Activated T-cell treated with anti-CD3 and anti-CD28 coated beads for 1 hour (primary cell): Measurements from ENCODE around the gene P4HA3.
A peak's percentile ranks its signal among the peaks of the same experiment; 100 is the strongest.

Source experiments
- DNase-seq: peaks from one replicate; pipeline ENCODE4 v3.0.0-alpha.2; 2020; ENCODE audit warnings: low read depth

P4HA3 gene

GRCh38 chr11:74262725-74263124, 48.7 kb downstream of the P4HA3 start:
- no peak for DNase-seq

DNA sequence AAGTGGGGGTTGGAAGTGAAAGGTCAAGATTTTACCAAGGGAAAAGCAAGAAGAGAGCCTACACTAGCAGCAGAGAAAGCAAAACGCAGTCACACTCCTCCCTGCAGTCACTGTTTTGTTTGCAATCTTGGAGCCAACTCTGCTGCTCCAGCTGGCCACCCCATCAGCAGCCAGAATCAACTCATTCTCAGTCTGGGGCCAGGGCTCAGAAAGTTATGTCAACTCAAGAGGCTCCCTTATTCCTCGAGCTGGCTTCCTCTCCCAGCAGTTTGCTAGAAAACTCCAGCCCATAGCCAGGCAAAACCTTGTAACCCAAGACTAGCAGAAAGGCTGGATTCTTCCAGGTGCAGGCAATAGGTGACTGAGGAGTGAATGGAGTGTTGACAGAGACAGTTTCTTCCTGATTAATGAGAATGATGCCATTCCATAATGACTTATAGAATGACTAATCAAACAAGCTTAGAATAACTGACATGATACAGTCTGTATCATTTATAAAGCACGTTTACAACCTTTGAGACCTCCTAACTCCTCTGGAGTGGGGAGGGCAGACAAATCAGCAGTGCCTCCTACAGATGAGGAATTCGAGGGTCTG, 53.4 kb downstream of the P4HA3 start:
- DNase-seq, result no peak

DNA sequence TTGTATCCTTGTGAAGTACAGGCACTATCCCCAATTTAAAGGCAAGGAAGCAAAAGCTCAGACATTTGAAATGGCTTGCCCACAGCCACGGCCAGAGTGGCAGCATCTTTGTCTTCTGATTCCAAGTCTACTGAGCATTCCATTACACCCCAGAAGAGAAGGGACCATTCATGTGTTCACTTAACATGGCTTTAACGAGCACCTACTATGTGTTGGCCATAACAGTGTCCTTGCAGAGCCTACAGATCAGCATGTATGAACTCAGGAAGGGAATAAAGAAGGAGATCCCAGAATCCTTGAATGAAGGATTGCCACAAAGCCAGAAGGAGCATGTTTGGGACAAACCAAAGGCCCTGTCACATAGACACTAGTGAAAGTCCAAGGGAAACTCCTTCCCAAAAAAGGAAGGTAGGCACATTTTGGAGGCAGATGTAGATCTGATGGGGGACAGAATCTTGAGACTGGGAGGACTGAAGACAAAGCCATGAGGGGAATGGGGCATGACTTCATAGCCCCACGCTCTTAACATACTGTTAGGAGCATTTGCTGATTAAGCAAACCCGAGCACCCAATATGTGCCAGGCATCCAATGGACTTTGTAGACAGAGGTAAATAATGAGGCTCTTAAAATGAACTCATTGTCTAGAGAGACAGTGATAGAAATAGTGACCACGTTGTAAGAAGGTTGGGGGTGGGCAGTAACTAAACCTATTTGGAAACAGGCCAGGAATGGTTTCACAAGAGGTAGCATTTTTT, 54.9 kb downstream of the P4HA3 start:
- no peak for DNase-seq

DNA sequence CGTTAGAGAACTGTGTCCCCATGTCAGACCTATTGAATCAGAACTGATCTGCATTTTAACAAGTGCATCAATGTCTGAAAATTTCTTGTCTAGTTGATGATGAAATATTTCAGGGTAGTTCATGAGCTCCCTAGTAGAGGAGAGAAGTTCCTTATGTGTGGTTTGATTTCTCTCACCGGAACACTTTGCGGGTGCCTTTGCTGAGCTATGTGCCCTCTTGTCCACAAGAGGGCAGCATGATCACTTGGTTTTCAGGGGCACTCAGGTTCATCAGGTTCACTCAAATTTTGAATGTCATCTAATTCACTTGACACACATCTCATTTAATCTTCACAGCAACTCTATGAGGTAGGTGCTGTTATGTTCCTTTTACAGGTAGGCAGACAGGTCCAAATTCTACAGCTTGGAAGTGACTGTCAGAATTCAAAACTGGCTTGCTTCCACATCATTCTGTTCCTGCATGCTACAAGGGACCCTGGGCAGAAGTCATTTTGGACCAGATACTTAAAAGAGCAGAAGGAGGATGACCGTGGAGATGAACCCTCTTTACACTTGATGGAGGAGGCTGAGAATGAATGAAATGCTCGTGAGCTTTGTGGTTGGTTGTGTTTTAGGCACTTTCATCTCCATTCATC, 55.6 kb downstream of the P4HA3 start:
- peak; percentile 41 for DNase-seq

- DNase-seq, result no peak
Measured at GRCh38 chr11:74253361-74253760, 58.1 kb downstream of the P4HA3 start.

- DNase-seq, result no peak
Measured at GRCh38 chr11:74249496-74249895, 61.9 kb downstream of the P4HA3 start.

GRCh38 chr11:74248469-74248868, 63.0 kb downstream of the P4HA3 start:
- no peak for DNase-seq

GRCh38 chr11:74238243-74238642, 73.2 kb downstream of the P4HA3 start:
- no peak for DNase-seq

DNA sequence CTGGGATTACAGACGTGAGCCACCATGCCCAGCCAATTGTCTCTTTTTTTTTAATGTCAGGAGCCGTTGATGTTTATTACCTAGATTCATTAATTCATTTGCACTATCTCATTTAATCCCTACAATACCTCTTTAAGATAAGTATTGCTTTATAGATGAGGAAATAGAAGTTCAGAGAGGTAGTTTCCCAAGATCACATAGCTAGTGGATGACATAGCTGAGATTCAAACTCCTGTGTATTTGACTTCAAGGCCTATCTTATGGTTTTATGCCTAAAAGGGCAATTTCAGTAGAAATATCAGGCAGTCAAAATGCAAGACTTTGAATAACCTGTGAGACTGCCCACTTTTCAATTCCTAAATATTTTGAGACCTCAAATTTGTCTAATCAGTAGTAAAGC, 73.9 kb downstream of the P4HA3 start:
- DNase-seq, result no peak

GRCh38 chr11:74235121-74235520, 76.3 kb downstream of the P4HA3 start:
- no peak for DNase-seq

GRCh38 chr11:74233683-74234082, 77.8 kb downstream of the P4HA3 start:
- DNase-seq, result no peak

GRCh38 chr11:74232311-74232950, 79.0 kb downstream of the P4HA3 start:
- peak; percentile 6 for DNase-seq

DNA sequence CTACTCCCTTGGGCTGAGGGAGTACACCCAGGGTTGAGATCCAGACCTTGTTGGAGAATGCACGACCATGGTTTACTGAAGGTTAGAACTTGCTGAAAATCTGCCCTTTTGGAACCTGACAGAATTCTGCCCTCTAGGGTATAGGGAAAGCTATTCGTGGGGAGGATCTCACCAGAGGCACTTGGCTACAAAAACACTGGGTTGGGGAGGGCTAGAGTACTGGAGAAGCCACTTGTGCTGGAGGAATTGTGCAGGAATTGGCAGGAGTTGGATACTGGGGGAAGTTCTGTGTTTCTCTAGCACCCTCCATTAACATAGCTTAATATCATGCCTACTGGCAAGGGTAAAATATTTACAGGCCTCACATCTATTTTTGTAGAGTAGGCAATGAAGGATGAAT, 84.5 kb downstream of the P4HA3 start:
- DNase-seq, result no peak

GRCh38 chr11:74225565-74225964, 85.9 kb downstream of the P4HA3 start:
- DNase-seq, result no peak

DNA sequence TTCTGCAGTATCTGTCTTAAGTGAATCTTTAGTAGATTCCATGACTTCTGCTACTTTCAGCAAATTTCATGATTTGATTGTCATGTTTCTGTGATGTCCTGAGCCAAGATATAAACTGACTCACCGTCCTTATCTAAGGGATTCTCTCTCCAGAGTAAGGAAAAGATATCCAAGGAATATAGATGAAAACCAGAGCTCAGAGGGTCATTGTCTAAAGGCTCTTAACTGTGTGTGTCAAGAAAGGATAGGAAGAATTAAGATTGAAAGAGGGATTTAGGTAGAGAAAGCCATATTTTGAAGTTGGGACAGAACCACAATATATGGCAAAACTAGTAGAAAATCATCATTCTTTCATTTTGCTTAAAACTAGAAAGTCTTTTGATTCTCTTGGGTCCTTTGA, 89.6 kb downstream of the P4HA3 start:
- no peak for DNase-seq

GRCh38 chr11:74220376-74220775, 91.1 kb downstream of the P4HA3 start:
- no peak for DNase-seq
